Limb (tissue), 2 donors: ENCODE results near the gene IL12A.
A peak's percentile ranks its signal among the peaks of the same experiment; 100 is the strongest.

Experiments used
- DNase-seq, 2 donors: peaks; one replicate each; pipeline ENCODE4 v3.0.0-alpha.2; 2016; ENCODE audit errors: extremely low spot score in 2 of 2

Gene IL12A

GRCh38 chr3:159989973-159990846, 1.6 kb downstream of the IL12A start:
- DNase-seq = no peak

GRCh38 chr3:159991591-159991990, 3.0 kb downstream of the IL12A start:
- no peak for DNase-seq

GRCh38 chr3:159992589-159992988, 4.0 kb downstream of the IL12A start:
- DNase-seq = no peak

- no peak for DNase-seq
Measured at GRCh38 chr3:159994182-159994581, 5.5 kb downstream of the IL12A start.

- DNase-seq = no peak
Measured at GRCh38 chr3:159995091-159995490, 6.5 kb downstream of the IL12A start.

GRCh38 chr3:159996018-159996417, 7.4 kb downstream of the IL12A start:
- DNase-seq = no peak

- no peak for DNase-seq
Measured at GRCh38 chr3:159996959-159997358, 8.3 kb downstream of the IL12A start.

GRCh38 chr3:160001148-160001760, 12.6 kb downstream of the IL12A start:
- no peak for DNase-seq

- DNase-seq = no peak
Measured at GRCh38 chr3:160001850-160002623, 13.4 kb downstream of the IL12A start.

GRCh38 chr3:160003520-160004128, 15.0 kb downstream of the IL12A start:
- DNase-seq = peak in 1 of 2 donors; percentile 51

GRCh38 chr3:160005004-160005403, 16.4 kb downstream of the IL12A start:
- no peak for DNase-seq

- DNase-seq = peak; percentile 52 to 58
Measured at GRCh38 chr3:160006282-160007163, 17.9 kb downstream of the IL12A start.

- no peak for DNase-seq
Measured at GRCh38 chr3:160008961-160009360, 20.3 kb downstream of the IL12A start.

- no peak for DNase-seq
Measured at GRCh38 chr3:160009525-160009924, 20.9 kb downstream of the IL12A start.

- DNase-seq = no peak
Measured at GRCh38 chr3:160010578-160010977, 21.9 kb downstream of the IL12A start.

GRCh38 chr3:160012108-160012507, 23.5 kb downstream of the IL12A start:
- DNase-seq = no peak

- no peak for DNase-seq
Measured at GRCh38 chr3:160016972-160017371, 28.3 kb downstream of the IL12A start.

- DNase-seq = no peak
Measured at GRCh38 chr3:160018959-160019358, 30.3 kb downstream of the IL12A start.

- DNase-seq = no peak
Measured at GRCh38 chr3:160020057-160020711, 31.5 kb downstream of the IL12A start.

- DNase-seq = no peak
Measured at GRCh38 chr3:160022068-160022467, 33.4 kb downstream of the IL12A start.
